GM18907 (cell line): ENCODE measurements around the gene PKIG.

Experiments used
- ATAC-seq: cut with Tn5 transposase; IDR thresholded peaks from one replicate; pipeline ENCODE4 v1.9.1; 2021; ENCODE audit warnings: mild to moderate bottlenecking, moderate library complexity; ENCODE audit not compliant: unreplicated experiment

Gene PKIG

GRCh38 chr20:44594730-44595129 lies 12.4 kb downstream of the PKIG start:
- ATAC-seq = peak; percentile 44

- ATAC-seq = no peak
These were observed 13.6 kb downstream of the PKIG start for GRCh38 chr20:44596010-44596409.

GRCh38 chr20:44596876-44597275 lies 14.5 kb downstream of the PKIG start:
- ATAC-seq = no peak

- ATAC-seq = no peak
These were observed 15.1 kb downstream of the PKIG start for GRCh38 chr20:44597516-44597915.

GRCh38 chr20:44597930-44598329 lies 15.6 kb downstream of the PKIG start:
- ATAC-seq = no peak

- ATAC-seq = no peak
These were observed 16.3 kb downstream of the PKIG start for GRCh38 chr20:44598423-44599305.

GRCh38 chr20:44599715-44600114 lies 17.3 kb downstream of the PKIG start:
- no peak for ATAC-seq

- no peak for ATAC-seq
These were observed 17.9 kb downstream of the PKIG start for GRCh38 chr20:44600301-44600700.

GRCh38 chr20:44600758-44601201 lies 18.4 kb downstream of the PKIG start:
- ATAC-seq = no peak

GRCh38 chr20:44601236-44601671 lies 18.9 kb downstream of the PKIG start:
- no peak for ATAC-seq

GRCh38 chr20:44601801-44602204 lies 19.4 kb downstream of the PKIG start:
- no peak for ATAC-seq

GRCh38 chr20:44603327-44603726 lies 20.9 kb downstream of the PKIG start:
- ATAC-seq = no peak

- ATAC-seq = no peak
These were observed 24.5 kb downstream of the PKIG start for GRCh38 chr20:44606725-44607441.

GRCh38 chr20:44609006-44609515 lies 26.7 kb downstream of the PKIG start:
- ATAC-seq = no peak

GRCh38 chr20:44609516-44610312 lies 27.3 kb downstream of the PKIG start:
- ATAC-seq = peak; percentile 92

GRCh38 chr20:44610313-44610962 lies 28.1 kb downstream of the PKIG start:
- ATAC-seq = no peak

GRCh38 chr20:44613575-44613974 lies 31.2 kb downstream of the PKIG start:
- ATAC-seq = no peak

GRCh38 chr20:44614525-44614924 lies 32.1 kb downstream of the PKIG start:
- ATAC-seq = no peak

GRCh38 chr20:44615169-44615791 lies 32.9 kb downstream of the PKIG start:
- no peak for ATAC-seq
